DMS53 treated with DMSO at 0.1 percent for 48 hours (cell line): ENCODE data around the gene DRC3.
"Not testable (repeated sequence)": the region's sequence is repeated elsewhere in the genome, so short reads cannot be mapped to it uniquely, and the experiment has no call there.

Experiments used
- DNase-seq: peaks from one replicate; lab custom pipeline; 2025; ENCODE audit not compliant: unreplicated experiment; lab: John Stamatoyannopoulos, UW

The DRC3 gene

GRCh38 chr17:17940441-17940911 lies 32.2 kb upstream of the DRC3 start:
- DNase-seq = no peak

- DNase-seq = no peak
Measured at GRCh38 chr17:17941015-17941414, 31.6 kb upstream of the DRC3 start.

- no peak for DNase-seq
Measured at GRCh38 chr17:17942846-17943245, 29.8 kb upstream of the DRC3 start.

GRCh38 chr17:17943281-17943984 lies 29.2 kb upstream of the DRC3 start:
- no peak for DNase-seq

- DNase-seq = no peak
Measured at GRCh38 chr17:17944242-17944641, 28.4 kb upstream of the DRC3 start.

GRCh38 chr17:17944743-17945142 lies 27.9 kb upstream of the DRC3 start:
- DNase-seq = no peak

GRCh38 chr17:17946093-17946492 lies 26.6 kb upstream of the DRC3 start:
- no peak for DNase-seq

- no peak for DNase-seq
Measured at GRCh38 chr17:17947309-17947708, 25.4 kb upstream of the DRC3 start.

- DNase-seq = no peak
Measured at GRCh38 chr17:17947966-17948365, 24.7 kb upstream of the DRC3 start.

GRCh38 chr17:17950347-17950746 lies 22.3 kb upstream of the DRC3 start:
- DNase-seq = no peak

GRCh38 chr17:17950806-17951205 lies 21.9 kb upstream of the DRC3 start:
- DNase-seq = no peak

GRCh38 chr17:17951524-17951923 lies 21.1 kb upstream of the DRC3 start:
- no peak for DNase-seq

GRCh38 chr17:17952691-17953090 lies 20.0 kb upstream of the DRC3 start:
- no peak for DNase-seq

- DNase-seq = no peak
Measured at GRCh38 chr17:17954079-17954478, 18.6 kb upstream of the DRC3 start.

- DNase-seq = not testable (repeated sequence)
Measured at GRCh38 chr17:17955790-17956341, 16.8 kb upstream of the DRC3 start.

- DNase-seq = no peak
Measured at GRCh38 chr17:17957584-17957916, 15.1 kb upstream of the DRC3 start.

- no peak for DNase-seq
Measured at GRCh38 chr17:17958982-17959381, 13.7 kb upstream of the DRC3 start.

- DNase-seq = no peak
Measured at GRCh38 chr17:17959520-17960361, 12.9 kb upstream of the DRC3 start.

GRCh38 chr17:17960500-17961030 lies 12.1 kb upstream of the DRC3 start:
- DNase-seq = no peak

- DNase-seq = no peak
Measured at GRCh38 chr17:17963066-17963465, 9.6 kb upstream of the DRC3 start.

GRCh38 chr17:17963694-17964436 lies 8.8 kb upstream of the DRC3 start:
- DNase-seq = no peak
